ENCODE results near the gene MEPE.

The MEPE gene

GRCh38 chr4:87865960-87866598 lies 33.3 kb downstream of the MEPE start:
- H3K27ac ChIP-seq: no peak overlapping the region
- no peak overlapping the region for H3K4me3 ChIP-seq
- DNase-seq: no peak
- H3K36me3 ChIP-seq: no peaks in the 10 kb centered on the region
- H3K27me3 ChIP-seq: no peaks in the 10 kb centered on the region
- H3K9me3 ChIP-seq: no peaks in the 10 kb centered on the region
- H3K4me1 ChIP-seq: no peaks in the 10 kb centered on the region
- intact Hi-C loops (cut with DNase I; ENCODE audit: low total_unique reads): no loop called here
- no peak for TF ChIP-seq CTCF (IDR thresholded peaks at IDR 0.05)

- H3K9me3 ChIP-seq: no peaks in the 10 kb centered on the region
- H3K36me3 ChIP-seq: no peaks in the 10 kb centered on the region
- intact Hi-C loops (cut with DNase I; ENCODE audit: low total_unique reads): no loop called here
- no peak for TF ChIP-seq CTCF (IDR thresholded peaks at IDR 0.05)
- no peaks in the 10 kb centered on the region for H3K4me1 ChIP-seq
- no peak overlapping the region for H3K4me3 ChIP-seq
- H3K27ac ChIP-seq: no peak overlapping the region
- H3K27me3 ChIP-seq: no peaks in the 10 kb centered on the region
- DNase-seq: no peak
These were observed 35.8 kb downstream of the MEPE start for GRCh38 chr4:87868522-87868921.

GRCh38 chr4:87872028-87872427 lies 39.3 kb downstream of the MEPE start:
- intact Hi-C loops (cut with DNase I; ENCODE audit: low total_unique reads): no loop called here
- DNase-seq: no peak
- no peak overlapping the region for H3K4me3 ChIP-seq
- no peaks in the 10 kb centered on the region for H3K36me3 ChIP-seq
- H3K27ac ChIP-seq: no peak overlapping the region
- no peaks in the 10 kb centered on the region for H3K4me1 ChIP-seq
- H3K9me3 ChIP-seq: no peaks in the 10 kb centered on the region
- no peaks in the 10 kb centered on the region for H3K27me3 ChIP-seq
- no peak for TF ChIP-seq CTCF (IDR thresholded peaks at IDR 0.05)

- Histone ChIP-seq H3K9me3 (no peaks in the 10 kb centered on the region), H3K36me3 (no peaks in the 10 kb centered on the region), H3K27ac (no peak overlapping the region), H3K27me3 (no peaks in the 10 kb centered on the region), H3K4me1 (no peaks in the 10 kb centered on the region), H3K4me3 (no peak overlapping the region)
- DNase-seq: no peak
- no peak for TF ChIP-seq CTCF (IDR thresholded peaks at IDR 0.05)
- intact Hi-C loops (cut with DNase I; ENCODE audit: low total_unique reads): no loop called here
These were observed 42.4 kb downstream of the MEPE start for GRCh38 chr4:87875191-87875590.

GRCh38 chr4:87880106-87880505 lies 47.3 kb downstream of the MEPE start:
- Histone ChIP-seq H3K4me1 (no peaks in the 10 kb centered on the region), H3K9me3 (no peaks in the 10 kb centered on the region), H3K4me3 (no peak overlapping the region), H3K27me3 (no peaks in the 10 kb centered on the region), H3K27ac (no peak overlapping the region), H3K36me3 (no peaks in the 10 kb centered on the region)
- no peak for DNase-seq
- no peak for TF ChIP-seq CTCF (IDR thresholded peaks at IDR 0.05)
- intact Hi-C loops (cut with DNase I; ENCODE audit: low total_unique reads): no loop called here

GRCh38 chr4:87881115-87881514 lies 48.3 kb downstream of the MEPE start:
- no peak overlapping the region for H3K27ac ChIP-seq

More at GRCh38 chr4:87881115-87881514, 48.3 kb downstream of the MEPE start:
- H3K36me3 ChIP-seq: no peaks in the 10 kb centered on the region
- H3K27me3 ChIP-seq: no peaks in the 10 kb centered on the region
- no peaks in the 10 kb centered on the region for H3K9me3 ChIP-seq
- TF ChIP-seq CTCF (IDR thresholded peaks at IDR 0.05): no peak
- no peaks in the 10 kb centered on the region for H3K4me1 ChIP-seq
- H3K4me3 ChIP-seq: no peak overlapping the region
- intact Hi-C loops (cut with DNase I; ENCODE audit: low total_unique reads): no loop called here
- DNase-seq: no peak

All from tibial artery (tissue), 4 donors.